Mucosa of rectum (tissue), 2 donors: Measurements from ENCODE around the gene CZIB.

Experiments
- H3K27ac ChIP-seq, 2 donors: one replicate each; pipeline ENCODE4 v1.7.0; 2013; ENCODE audit warnings: inconsistent platforms in 2 of 2, low read depth in 2 of 2, low read length in 2 of 2
- H3K27me3 ChIP-seq, 2 donors: one replicate each; pipeline ENCODE4 v1.7.0; 2013; ENCODE audit warnings: low read length in 2 of 2; ENCODE audit not compliant: control insufficient read depth in 2 of 2, insufficient read depth in 2 of 2
- H3K36me3 ChIP-seq, 2 donors: one replicate each; pipeline ENCODE4 v1.7.0; 2013; ENCODE audit warnings: low read length in 2 of 2; ENCODE audit not compliant: control insufficient read depth in 2 of 2, insufficient read depth in 2 of 2
- H3K4me1 ChIP-seq, 2 donors: one replicate each; pipeline ENCODE4 v1.7.0; 2013; ENCODE audit warnings: low read length in 2 of 2, mild to moderate bottlenecking in 1 of 2; ENCODE audit not compliant: control insufficient read depth in 2 of 2, insufficient read depth in 2 of 2
- H3K4me3 ChIP-seq, 2 donors: one replicate each; pipeline ENCODE4 v1.7.0; 2013; ENCODE audit warnings: low read length in 2 of 2
- H3K9ac ChIP-seq, 2 donors: one replicate each; pipeline ENCODE4 v1.7.0; 2013; ENCODE audit warnings: low read length in 2 of 2, low read depth in 1 of 2, mild to moderate bottlenecking in 1 of 2
- H3K9me3 ChIP-seq, 2 donors: one replicate each; pipeline ENCODE4 v1.7.0; 2013; ENCODE audit warnings: low read length in 2 of 2; ENCODE audit not compliant: control insufficient read depth in 2 of 2
- donor health status: healthy.
- donor health status: Normal muscosa, but diverticular disease.

Gene CZIB

DNA sequence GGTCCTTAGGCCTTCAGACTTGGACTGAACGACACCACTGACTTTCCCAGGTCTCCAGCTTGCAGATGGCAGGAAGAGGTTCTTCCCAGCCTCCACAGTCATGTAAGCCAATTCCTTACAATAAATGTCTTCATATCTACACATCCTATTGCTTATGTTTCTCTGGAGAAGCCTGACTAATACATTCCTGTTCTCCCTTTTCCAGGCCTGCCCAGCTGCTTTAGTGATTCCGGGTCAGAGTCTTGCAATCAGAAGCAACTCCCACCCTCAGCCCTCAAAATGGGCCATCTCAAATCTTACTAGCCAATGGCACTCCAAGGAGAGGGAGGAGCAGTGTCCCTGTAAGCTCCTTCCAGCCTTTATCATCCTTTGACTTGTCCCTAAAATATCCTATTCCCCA lies 40.2 kb downstream of the CZIB start:
- H3K4me1 ChIP-seq, result peaks cover 20 to 46% of the 10 kb centered on the region in 2 donors
- H3K4me3 ChIP-seq, result no peak overlapping the region
- H3K9me3 ChIP-seq, result no peaks in the 10 kb centered on the region
- H3K27me3 ChIP-seq, result no peaks in the 10 kb centered on the region
- no peak overlapping the region for H3K9ac ChIP-seq
- no peak overlapping the region for H3K27ac ChIP-seq
- H3K36me3 ChIP-seq, result no peaks in the 10 kb centered on the region

DNA sequence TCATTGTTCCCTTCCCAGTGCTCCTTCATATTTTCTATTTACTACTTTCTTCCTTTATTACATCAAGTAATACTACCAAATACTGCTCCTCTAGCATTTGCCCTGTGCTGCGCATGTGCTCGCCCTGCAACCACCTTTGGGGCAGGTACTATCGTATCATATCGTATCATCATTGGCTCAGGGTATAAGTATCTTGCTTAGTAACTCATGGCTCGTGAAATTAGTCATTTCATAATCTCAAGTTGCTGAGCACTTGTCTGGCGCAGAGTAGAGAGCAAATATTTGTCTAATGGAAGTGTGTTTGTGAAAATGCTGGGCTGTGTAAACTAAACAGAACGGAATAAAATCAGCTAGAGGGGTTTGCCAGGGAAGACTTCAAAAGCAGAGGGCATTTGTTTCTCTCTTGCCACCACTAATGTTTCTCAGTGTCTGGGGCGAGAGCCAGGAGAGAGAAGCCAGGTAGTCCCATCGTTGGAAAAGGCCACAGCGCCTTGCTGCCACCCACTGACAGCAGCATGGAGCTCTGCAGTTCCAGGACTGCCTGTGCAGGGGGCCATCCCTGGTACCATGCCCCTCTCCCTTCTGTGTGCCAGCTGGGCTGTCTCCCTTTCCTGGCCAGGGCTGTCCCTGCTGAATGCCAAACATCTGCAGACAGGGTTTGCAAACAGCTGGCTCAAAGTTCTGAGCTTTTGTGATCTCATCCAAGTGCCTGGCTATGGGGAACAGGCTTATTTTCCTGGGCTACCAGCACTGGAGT lies 43.8 kb downstream of the CZIB start:
- Histone ChIP-seq H3K36me3 (no peaks in the 10 kb centered on the region), H3K27me3 (no peaks in the 10 kb centered on the region), H3K4me3 (no peak overlapping the region), H3K9ac (no peak overlapping the region), H3K27ac (peak overlapping the region in 1 of 2 donors; percentile 10), H3K4me1 (peaks cover 14 to 24% of the 10 kb centered on the region in 2 donors), H3K9me3 (no peaks in the 10 kb centered on the region)

DNA sequence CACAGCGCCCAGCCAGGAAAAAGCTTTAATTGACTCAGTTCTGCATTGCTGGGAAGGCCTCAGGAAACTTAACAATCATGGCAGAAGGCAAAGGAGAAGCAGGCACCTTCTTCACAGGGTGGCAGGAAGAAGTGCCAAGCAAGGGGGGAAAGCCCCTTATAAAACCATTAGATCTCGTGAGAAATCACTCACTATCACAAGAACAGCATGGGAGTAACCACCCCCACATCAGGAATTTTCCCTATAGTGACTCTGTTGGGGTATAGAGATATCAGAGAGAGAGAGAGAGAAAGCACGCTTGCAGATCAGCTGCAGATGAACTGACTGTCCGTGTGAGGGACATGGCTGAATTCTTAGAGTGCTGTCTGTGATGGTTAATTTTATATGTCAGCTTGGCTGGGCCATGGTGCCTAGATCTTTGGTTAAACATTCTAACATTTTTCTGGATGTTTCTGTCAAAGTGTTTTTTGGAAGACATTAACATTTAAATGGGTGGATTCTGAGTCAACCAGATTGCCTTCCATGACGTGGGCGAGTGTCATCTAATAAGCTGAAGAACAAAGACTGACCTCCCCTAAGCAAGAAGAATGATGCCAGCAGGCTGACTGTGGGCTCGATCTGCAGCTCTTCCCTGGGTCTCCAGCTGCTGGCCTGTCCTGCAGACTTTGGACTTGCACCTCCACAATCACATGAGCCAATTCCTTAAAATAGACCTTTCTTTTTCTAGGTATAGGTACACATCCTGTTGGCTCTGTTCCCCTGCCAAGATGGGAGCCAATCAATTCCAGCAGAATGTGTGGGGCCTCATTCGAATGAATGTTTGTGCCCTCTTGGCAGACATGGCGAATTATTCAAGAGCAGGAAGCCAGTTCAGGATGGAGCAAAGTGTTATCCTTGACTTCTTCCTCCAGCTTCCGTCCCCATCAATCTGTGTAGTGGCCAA lies 45.2 kb downstream of the CZIB start:
- peaks cover 14 to 24% of the 10 kb centered on the region in 2 donors for H3K4me1 ChIP-seq
- H3K36me3 ChIP-seq, result no peaks in the 10 kb centered on the region
- no peaks in the 10 kb centered on the region for H3K9me3 ChIP-seq
- H3K27me3 ChIP-seq, result no peaks in the 10 kb centered on the region
- H3K9ac ChIP-seq, result no peak overlapping the region
- H3K27ac ChIP-seq, result peak overlapping the region; percentile 19 to 27
- H3K4me3 ChIP-seq, result no peak overlapping the region

DNA sequence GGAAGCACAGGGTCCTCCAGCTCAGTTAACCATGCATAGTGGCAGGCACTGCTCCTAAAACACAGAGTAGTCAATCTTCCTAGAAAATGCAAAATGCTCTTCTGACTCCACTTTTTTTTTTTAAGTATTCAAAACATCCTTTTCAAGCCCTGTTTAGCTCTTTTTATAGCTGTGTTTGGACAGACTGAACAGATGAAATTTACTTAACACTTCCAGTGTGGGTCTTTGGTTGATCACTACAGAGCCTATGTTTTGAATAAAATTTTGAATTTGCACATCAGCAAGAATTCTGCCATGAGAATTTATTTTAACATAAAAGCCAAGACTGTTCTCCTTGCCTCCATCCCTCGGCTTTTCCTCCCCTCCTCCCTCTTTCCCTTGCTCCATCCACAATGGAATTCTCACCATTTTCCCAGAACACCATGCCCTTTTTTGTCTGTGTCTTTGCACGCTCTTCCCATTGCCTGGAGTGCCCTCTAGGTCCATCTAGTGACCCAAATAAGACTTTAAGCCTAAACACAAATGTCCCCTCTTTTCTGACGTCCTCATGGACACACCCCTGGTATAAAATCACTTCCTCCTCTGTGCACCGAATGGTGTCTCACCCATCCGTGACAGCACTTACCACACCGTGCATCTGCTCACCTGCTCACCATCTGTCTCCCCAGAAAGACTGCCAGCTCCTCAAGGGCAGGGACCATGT lies 47.9 kb downstream of the CZIB start:
- peaks cover 14 to 24% of the 10 kb centered on the region in 2 donors for H3K4me1 ChIP-seq
- H3K9ac ChIP-seq, result no peak overlapping the region
- peak overlapping the region in 1 of 2 donors; percentile 61 for H3K27ac ChIP-seq
- H3K9me3 ChIP-seq, result no peaks in the 10 kb centered on the region
- H3K4me3 ChIP-seq, result no peak overlapping the region
- no peaks in the 10 kb centered on the region for H3K36me3 ChIP-seq
- no peaks in the 10 kb centered on the region for H3K27me3 ChIP-seq

DNA sequence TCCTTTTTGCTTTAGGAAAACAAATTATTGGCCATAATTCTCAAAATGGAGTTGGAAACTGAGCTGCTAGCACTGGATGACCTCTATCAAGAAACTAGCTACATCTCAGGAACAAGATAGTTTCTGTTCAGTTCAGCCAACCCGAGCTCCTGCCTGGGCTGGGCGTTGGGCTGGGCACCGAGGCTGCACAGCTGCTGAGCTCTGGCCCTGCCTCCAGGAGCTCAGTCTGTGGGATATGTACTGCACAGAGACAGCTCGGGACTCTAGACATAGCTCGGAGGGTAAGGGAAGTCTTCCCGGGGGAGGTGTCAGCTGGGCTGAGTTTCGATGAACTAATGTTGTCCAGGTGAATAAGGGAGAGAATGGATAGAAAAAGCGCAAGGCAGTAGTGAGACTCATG lies 53.5 kb downstream of the CZIB start:
- Histone ChIP-seq H3K4me3 (no peak overlapping the region), H3K9ac (no peak overlapping the region), H3K27ac (no peak overlapping the region), H3K36me3 (no peaks in the 10 kb centered on the region), H3K9me3 (no peaks in the 10 kb centered on the region), H3K27me3 (no peaks in the 10 kb centered on the region), H3K4me1 (peaks cover 0 to under 1% of the 10 kb centered on the region in 2 donors)

DNA sequence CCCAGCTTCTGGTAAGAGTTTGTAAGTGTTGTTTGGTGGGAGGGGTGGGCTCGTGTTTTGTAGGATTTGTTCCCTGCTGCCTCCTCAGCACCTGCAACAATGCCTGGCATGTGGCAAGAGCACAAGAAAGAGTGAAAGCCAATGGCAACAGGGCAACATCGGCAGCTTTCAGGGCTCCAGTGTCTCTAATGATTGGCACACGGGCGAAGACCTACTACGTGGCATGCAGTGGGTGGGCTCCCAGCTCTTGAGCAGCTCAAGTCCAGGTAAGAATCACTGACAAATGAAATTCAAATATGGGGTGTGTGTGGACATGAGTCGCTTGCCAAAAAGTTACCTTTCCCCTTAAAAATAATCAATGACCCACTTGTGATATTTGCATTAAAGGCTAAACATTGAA lies 54.1 kb downstream of the CZIB start:
- Histone ChIP-seq H3K27ac (no peak overlapping the region), H3K4me1 (no peaks in the 10 kb centered on the region), H3K27me3 (no peaks in the 10 kb centered on the region), H3K4me3 (no peak overlapping the region), H3K9ac (no peak overlapping the region), H3K9me3 (no peaks in the 10 kb centered on the region), H3K36me3 (no peaks in the 10 kb centered on the region)

DNA sequence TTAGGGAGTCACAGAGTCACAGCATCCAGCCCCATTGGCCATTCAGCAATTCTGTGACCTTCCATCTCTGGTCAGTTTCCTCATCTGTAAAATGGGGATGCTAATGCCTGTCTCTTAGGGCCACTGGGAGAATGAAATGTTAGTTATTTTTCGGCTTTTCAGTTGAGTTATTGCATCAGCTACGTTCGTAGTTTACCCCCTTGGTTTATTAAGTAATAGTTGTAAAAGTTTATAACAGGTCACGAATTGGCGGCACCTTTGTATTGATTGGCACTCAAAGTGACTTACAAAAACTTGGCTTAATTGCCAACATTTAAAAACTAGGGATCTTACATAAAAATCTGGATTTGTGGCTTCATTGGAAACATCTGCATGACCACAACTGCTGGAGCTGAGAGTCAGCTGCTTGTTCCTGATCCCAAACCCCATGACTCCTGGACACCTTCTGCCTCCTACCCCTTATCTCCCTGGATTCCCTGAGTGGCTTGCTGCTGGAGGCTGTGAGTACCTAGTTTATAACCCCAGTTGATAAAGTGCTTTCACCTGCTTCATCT lies 54.9 kb downstream of the CZIB start:
- Histone ChIP-seq H3K36me3 (no peaks in the 10 kb centered on the region), H3K4me1 (no peaks in the 10 kb centered on the region), H3K9ac (no peak overlapping the region), H3K9me3 (no peaks in the 10 kb centered on the region), H3K27me3 (no peaks in the 10 kb centered on the region), H3K27ac (no peak overlapping the region), H3K4me3 (no peak overlapping the region)
